OCI-LY3 (cell line): ENCODE measurements around the gene IZUMO2.
A peak's percentile ranks its signal among the peaks of the same experiment; 100 is the strongest.

Experiments used
- H2AFZ ChIP-seq: fragments of 200-600, 300-600 bp; shearing (Covaris generic); 2 replicates; pipeline ENCODE4 v1.6.0; 2014; ENCODE audit warnings: antibody characterized with exemption, low read depth, low read length
- H3K27ac ChIP-seq: fragments of 200-600, 300-600 bp; sonication (generic); 2 replicates; pipeline ENCODE4 v1.5.1; 2014; ENCODE audit warnings: mild to moderate bottlenecking, low read length, moderate library complexity, mixed read lengths
- H3K27me3 ChIP-seq: fragments of 200-600, 300-600 bp; sonication (generic); 2 replicates; pipeline ENCODE4 v1.6.1; 2014; ENCODE audit warnings: low read depth, low read length, mixed read lengths
- H3K36me3 ChIP-seq: fragments of 200-600, 300-600 bp; sonication (generic); replicated peaks from 2 replicates; pipeline ENCODE3; 2014; ENCODE audit warnings: low read depth, low read length, mixed read lengths
- H3K4me1 ChIP-seq: fragments of 300-600, 200-600 bp; sonication (generic); 2 replicates; pipeline ENCODE4 v1.6.1; 2014; ENCODE audit warnings: low read length, mixed read lengths
- H3K4me2 ChIP-seq: fragments of 200-600, 300-600 bp; sonication (generic); 2 replicates; pipeline ENCODE4 v1.6.1; 2014; ENCODE audit warnings: low read length, mixed read lengths
- H3K4me3 ChIP-seq: fragments of 300-600, 200-600 bp; sonication (generic); 2 replicates; pipeline ENCODE4 v1.5.1; 2014; ENCODE audit warnings: antibody characterized with exemption, mild to moderate bottlenecking, low read length, moderate library complexity
- H3K79me2 ChIP-seq: fragments of 300-600, 200-600 bp; shearing (Covaris generic); 2 replicates; pipeline ENCODE4 v1.6.1; 2014; ENCODE audit warnings: mild to moderate bottlenecking, low read length, mixed read lengths
- H3K9ac ChIP-seq: fragments of 300-600, 200-600 bp; shearing (Covaris generic); 2 replicates; pipeline ENCODE4 v1.6.0; 2014; ENCODE audit warnings: mild to moderate bottlenecking, low read length, moderate library complexity
- H3K9me3 ChIP-seq: fragments of 200-600, 300-600 bp; shearing (Covaris generic); 2 replicates; pipeline ENCODE4 v1.6.1; 2014; ENCODE audit warnings: low read length, mixed read lengths; ENCODE audit not compliant: insufficient read depth
- H4K20me1 ChIP-seq: fragments of 200-600, 300-600 bp; sonication (generic); 2 replicates; pipeline ENCODE4 v1.6.1; 2016; ENCODE audit warnings: low read length, mixed read lengths; ENCODE audit not compliant: insufficient read depth
- EZH2phosphoT487 ChIP-seq: fragments of 200-600 bp; shearing (Covaris generic); IDR thresholded peaks from 2 replicates; pipeline ENCODE4 v1.6.1; 2018; ENCODE audit warnings: antibody characterized with exemption, mixed run types, low read depth
- TF ChIP-seq, protein P1 (sequence below): fragments of 200-600, 300-600 bp; sonication (generic); IDR thresholded peaks from 2 replicates; pipeline ENCODE4 v1.5.1; 2014; ENCODE audit warnings: antibody characterized with exemption, low read length, low read depth

The IZUMO2 gene

DNA sequence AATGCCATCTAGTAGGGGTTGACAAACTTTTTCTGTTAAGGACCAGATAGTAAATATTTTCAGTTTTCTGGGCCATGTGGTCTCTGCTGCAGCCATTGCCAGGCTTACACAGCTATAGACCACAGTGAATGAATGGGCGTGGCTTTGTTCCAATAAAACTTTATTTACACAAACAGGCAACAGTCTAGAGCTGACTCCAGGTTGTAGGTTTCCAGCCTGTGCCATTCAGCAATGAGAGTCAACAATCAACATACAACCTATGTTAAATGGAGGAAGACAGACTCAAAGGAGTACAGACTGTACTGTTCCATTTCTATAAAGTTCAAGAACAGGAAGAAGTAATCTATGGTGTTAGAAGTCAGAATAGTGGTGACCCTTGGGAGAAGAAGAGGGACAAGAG is 15.2 kb upstream of the IZUMO2 start:
- H3K4me1 ChIP-seq: peaks cover 19% of the 10 kb centered on the region
- no peaks in the 10 kb centered on the region for H3K9me3 ChIP-seq
- H3K79me2 ChIP-seq: no peaks in the 10 kb centered on the region
- peak overlapping the region; percentile 72 for H2AFZ ChIP-seq
- TF ChIP-seq, protein P1, sequence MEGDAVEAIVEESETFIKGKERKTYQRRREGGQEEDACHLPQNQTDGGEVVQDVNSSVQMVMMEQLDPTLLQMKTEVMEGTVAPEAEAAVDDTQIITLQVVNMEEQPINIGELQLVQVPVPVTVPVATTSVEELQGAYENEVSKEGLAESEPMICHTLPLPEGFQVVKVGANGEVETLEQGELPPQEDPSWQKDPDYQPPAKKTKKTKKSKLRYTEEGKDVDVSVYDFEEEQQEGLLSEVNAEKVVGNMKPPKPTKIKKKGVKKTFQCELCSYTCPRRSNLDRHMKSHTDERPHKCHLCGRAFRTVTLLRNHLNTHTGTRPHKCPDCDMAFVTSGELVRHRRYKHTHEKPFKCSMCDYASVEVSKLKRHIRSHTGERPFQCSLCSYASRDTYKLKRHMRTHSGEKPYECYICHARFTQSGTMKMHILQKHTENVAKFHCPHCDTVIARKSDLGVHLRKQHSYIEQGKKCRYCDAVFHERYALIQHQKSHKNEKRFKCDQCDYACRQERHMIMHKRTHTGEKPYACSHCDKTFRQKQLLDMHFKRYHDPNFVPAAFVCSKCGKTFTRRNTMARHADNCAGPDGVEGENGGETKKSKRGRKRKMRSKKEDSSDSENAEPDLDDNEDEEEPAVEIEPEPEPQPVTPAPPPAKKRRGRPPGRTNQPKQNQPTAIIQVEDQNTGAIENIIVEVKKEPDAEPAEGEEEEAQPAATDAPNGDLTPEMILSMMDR: no peak
- no peak for TF ChIP-seq EZH2phosphoT487
- H3K27me3 ChIP-seq: no peaks in the 10 kb centered on the region
- H3K36me3 ChIP-seq: no peaks in the 10 kb centered on the region
- H3K4me3 ChIP-seq: peak overlapping the region; percentile 50
- H3K4me2 ChIP-seq: peak overlapping the region; percentile 69
- H3K9ac ChIP-seq: peak overlapping the region; percentile 49; the same call in 1 of the 2 replicates
- no peaks in the 10 kb centered on the region for H4K20me1 ChIP-seq
- peak overlapping the region; percentile 71 for H3K27ac ChIP-seq

DNA sequence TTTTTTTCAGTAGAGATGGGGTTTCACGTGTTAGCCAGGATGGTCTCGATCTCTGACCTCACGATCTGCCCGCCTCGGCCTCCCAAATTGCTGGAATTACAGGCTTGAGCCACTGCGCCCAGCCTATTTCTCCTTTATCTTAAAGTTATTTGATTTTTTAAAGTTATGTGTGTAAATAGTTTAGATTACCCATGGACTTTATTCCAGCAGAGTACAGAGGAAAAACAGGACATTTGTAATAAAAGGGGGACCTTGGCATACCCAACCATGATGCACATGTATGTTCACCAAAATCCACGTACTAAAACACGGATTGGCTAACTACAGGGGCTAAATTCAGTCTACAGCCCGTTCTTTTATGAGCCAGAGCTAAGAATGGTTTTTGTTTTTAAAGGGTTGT is 13.7 kb upstream of the IZUMO2 start:
- H3K79me2 ChIP-seq: no peaks in the 10 kb centered on the region
- TF ChIP-seq, protein P1: no peak
- no peak for TF ChIP-seq EZH2phosphoT487
- H2AFZ ChIP-seq: no peak overlapping the region
- no peaks in the 10 kb centered on the region for H3K27me3 ChIP-seq
- H3K9ac ChIP-seq: no peak overlapping the region
- no peaks in the 10 kb centered on the region for H3K9me3 ChIP-seq
- H3K27ac ChIP-seq: no peak overlapping the region
- H4K20me1 ChIP-seq: no peaks in the 10 kb centered on the region
- peaks cover 19% of the 10 kb centered on the region for H3K4me1 ChIP-seq
- no peak overlapping the region for H3K4me2 ChIP-seq
- no peak overlapping the region for H3K4me3 ChIP-seq
- no peaks in the 10 kb centered on the region for H3K36me3 ChIP-seq

DNA sequence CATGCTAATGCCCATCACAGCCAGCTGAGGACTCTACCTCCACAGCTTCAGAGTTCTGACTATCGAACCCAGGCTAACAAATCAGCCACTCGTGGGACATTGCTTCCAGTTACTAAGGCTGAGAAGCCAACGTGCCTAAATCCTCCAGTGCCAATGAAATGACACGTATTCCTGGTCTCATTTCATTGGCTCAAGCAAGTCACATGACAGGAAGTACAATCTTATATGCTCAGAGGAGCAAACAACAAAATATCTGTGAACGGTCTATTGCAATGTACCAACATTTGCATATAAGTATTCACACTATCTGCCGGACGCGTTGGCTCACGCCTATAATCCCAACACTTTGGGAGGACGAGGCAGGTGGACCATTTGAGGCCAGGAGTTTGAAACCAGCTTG is 12.8 kb upstream of the IZUMO2 start:
- no peak overlapping the region for H3K4me2 ChIP-seq
- H3K27me3 ChIP-seq: no peaks in the 10 kb centered on the region
- H3K36me3 ChIP-seq: no peaks in the 10 kb centered on the region
- no peak overlapping the region for H3K27ac ChIP-seq
- H3K9ac ChIP-seq: no peak overlapping the region
- H2AFZ ChIP-seq: no peak overlapping the region
- no peaks in the 10 kb centered on the region for H4K20me1 ChIP-seq
- no peak overlapping the region for H3K4me3 ChIP-seq
- H3K4me1 ChIP-seq: peaks cover 19% of the 10 kb centered on the region
- no peaks in the 10 kb centered on the region for H3K79me2 ChIP-seq
- H3K9me3 ChIP-seq: no peaks in the 10 kb centered on the region
- TF ChIP-seq EZH2phosphoT487: no peak
- TF ChIP-seq, protein P1: no peak

DNA sequence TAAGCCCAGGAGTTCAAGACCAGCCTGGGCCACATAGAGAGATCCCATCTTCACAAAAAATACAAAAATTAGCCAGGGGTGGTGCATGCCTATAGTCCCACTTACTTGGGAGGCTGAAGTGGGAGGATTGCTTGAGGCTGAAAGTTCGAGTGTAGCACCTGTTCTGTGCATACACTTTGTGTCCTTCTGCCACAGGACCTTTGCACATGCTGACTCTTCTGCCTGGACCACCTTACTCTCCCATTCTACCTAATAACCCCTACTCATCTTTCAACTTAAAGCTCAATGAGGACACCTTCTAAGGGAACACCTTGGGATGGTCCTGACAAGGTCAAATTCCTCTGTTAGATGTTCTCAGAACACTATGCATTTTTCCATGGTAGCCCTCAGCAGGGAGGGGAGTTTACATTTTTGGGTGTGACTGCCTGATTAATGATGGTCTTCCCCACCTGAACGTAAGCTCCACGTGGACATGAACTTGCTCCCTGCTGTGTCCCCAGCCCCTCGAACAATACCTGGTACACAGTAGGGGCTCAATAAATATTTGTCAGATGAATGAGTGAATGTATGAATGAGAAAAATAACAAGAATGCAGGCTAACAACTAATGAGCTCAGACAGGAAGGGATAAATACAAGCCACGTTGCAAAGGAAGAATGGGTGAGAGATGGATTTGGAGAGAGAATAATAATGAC is 11.2 kb upstream of the IZUMO2 start:
- no peak overlapping the region for H2AFZ ChIP-seq
- peaks cover 12% of the 10 kb centered on the region for H3K4me1 ChIP-seq
- no peaks in the 10 kb centered on the region for H3K36me3 ChIP-seq
- no peaks in the 10 kb centered on the region for H3K9me3 ChIP-seq
- no peak overlapping the region for H3K4me2 ChIP-seq
- H3K79me2 ChIP-seq: no peaks in the 10 kb centered on the region
- TF ChIP-seq EZH2phosphoT487: no peak
- no peak overlapping the region for H3K9ac ChIP-seq
- H3K27ac ChIP-seq: no peak overlapping the region
- no peaks in the 10 kb centered on the region for H4K20me1 ChIP-seq
- no peaks in the 10 kb centered on the region for H3K27me3 ChIP-seq
- H3K4me3 ChIP-seq: no peak overlapping the region
